HCT116 (cell line): Measurements from ENCODE around the gene SELPLG. TPM values are rescaled to one million over a fixed set of nuclear protein-coding genes. Genes with fewer than 3 reads are reported as not detected.

Source experiments
- ATAC-seq: fragments of 200-7000 bp; cut with Tn5 transposase; 2 replicates; pipeline ENCODE4 v1.9.1; 2020; ENCODE audit warnings: mild to moderate bottlenecking, moderate library complexity
- BruUV-seq: library from RNA; stranded (reverse); fragments of 400-500 nt; replicated peaks from 2 replicates; lab custom pipeline; 2021; lab: Mats Ljungman, UMichigan
- CTCF ChIA-PET: fragments of 300-600 bp; sonication (Branson Sonifier 250); formaldehyde crosslinking; loops from one replicate; lab custom pipeline; 2021; ENCODE audit warnings: antibody characterized with exemption; lab: Charles Lee
- POLR2A ChIA-PET: fragments of 300-600, 350-600 bp; sonication (Branson Sonifier 250); formaldehyde crosslinking; loops from one replicate; lab custom pipeline; 2021; ENCODE audit warnings: antibody characterized with exemption; lab: Charles Lee
- RAD21 ChIA-PET, 2 experiments: fragments of 300-600 bp; sonication (Branson Sonifier 250); formaldehyde crosslinking; loops; one replicate each; lab custom pipeline; 2023; ENCODE audit warnings: low total read pairs in 2 of 2; ENCODE audit not compliant: uncharacterized antibody in 2 of 2, unreplicated experiment in 2 of 2, low non-redundant PET in 1 of 2; lab: Charles Lee
- DNase-seq: peaks from one replicate; pipeline ENCODE4 v3.0.0-alpha.2; 2010; ENCODE audit warnings: low read depth, low spot score
- H2AFZ ChIP-seq: fragments of 200-600 bp; shearing (Covaris generic), sonication (generic); 2 replicates; pipeline ENCODE4 v1.6.1; 2017; ENCODE audit warnings: low read depth, mixed run types, mixed read lengths, antibody characterized with exemption, low read length; ENCODE audit not compliant: poor library complexity, severe bottlenecking
- H3K27ac ChIP-seq: 2 replicates; pipeline ENCODE4 v1.5.1; 2012; ENCODE audit warnings: low read depth, low read length
- H3K27me3 ChIP-seq: fragments of 200-600 bp; sonication (generic); 2 replicates; pipeline ENCODE4 v1.6.1; 2016; ENCODE audit warnings: mixed run types, low read length, mixed read lengths; ENCODE audit not compliant: insufficient read depth
- H3K36me3 ChIP-seq, 2 experiments: fragments of 200-500 bp in 1 of 2; fragments of 200-600 bp in 1 of 2; sonication (Bioruptor generic) in 1 of 2; sonication (generic) in 1 of 2; 2 replicates each; pipeline versions ENCODE4 v1.5.1 to v1.6.1; 2014 to 2016; ENCODE audit warnings: low read length in 2 of 2, inconsistent platforms in 1 of 2, mixed read lengths in 1 of 2, mixed run types in 1 of 2; ENCODE audit not compliant: insufficient read depth in 2 of 2, control insufficient read depth in 1 of 2
- H3K4me1 ChIP-seq, 2 experiments: fragments of 200-600 bp in 1 of 2; sonication (generic) in 1 of 2; 2 replicates each; pipeline versions ENCODE4 v1.5.1 to v1.6.1; 2012 to 2017; ENCODE audit warnings: low read length in 2 of 2, inconsistent platforms in 1 of 2, mild to moderate bottlenecking in 1 of 2, mixed read lengths in 1 of 2, mixed run types in 1 of 2, moderate library complexity in 1 of 2; ENCODE audit not compliant: insufficient read depth in 2 of 2, control insufficient read depth in 1 of 2
- H3K4me2 ChIP-seq: fragments of 200-600 bp; sonication (generic); 2 replicates; pipeline ENCODE4 v1.6.1; 2017; ENCODE audit warnings: mixed run types, low read length, mixed read lengths
- H3K4me3 ChIP-seq, 2 experiments: fragments of 200-600 bp in 1 of 2; sonication (generic) in 1 of 2; replicated peaks in 1 of 2; 2 replicates each; pipeline ENCODE4 v1.5.1; 2011 to 2016; ENCODE audit warnings: low read length in 2 of 2, control low read depth in 1 of 2, low read depth in 1 of 2, mild to moderate bottlenecking in 1 of 2, mixed read lengths in 1 of 2, mixed run types in 1 of 2
- H3K79me2 ChIP-seq: fragments of 200-600 bp; sonication (generic); 2 replicates; pipeline ENCODE4 v1.6.1; 2017; ENCODE audit warnings: mild to moderate bottlenecking, mixed run types, low read length, moderate library complexity, mixed read lengths; ENCODE audit not compliant: insufficient read depth
- H3K9ac ChIP-seq: fragments of 200-600 bp; sonication (generic); 2 replicates; pipeline ENCODE4 v1.6.1; 2016; ENCODE audit warnings: low read length, mixed read lengths
- H3K9me2 ChIP-seq: fragments of 200-600 bp; sonication (generic), shearing (Covaris generic); 2 replicates; pipeline ENCODE4 v1.6.1; 2017; ENCODE audit warnings: mixed run types, mild to moderate bottlenecking, moderate library complexity; ENCODE audit not compliant: insufficient read depth
- H3K9me3 ChIP-seq, 2 experiments: fragments of 200-500 bp in 1 of 2; fragments of 200-600 bp in 1 of 2; sonication (Bioruptor generic) in 1 of 2; sonication (generic) in 1 of 2; 2 replicates each; pipeline ENCODE4 v1.6.1; 2014 to 2017; ENCODE audit warnings: low read length in 2 of 2, mixed read lengths in 2 of 2, inconsistent platforms in 1 of 2, low read depth in 1 of 2, mild to moderate bottlenecking in 1 of 2, mixed run types in 1 of 2, moderate library complexity in 1 of 2; ENCODE audit not compliant: control insufficient read depth in 1 of 2, insufficient read depth in 1 of 2
- H4K20me1 ChIP-seq: fragments of 200-600 bp; sonication (generic), shearing (Covaris generic); 2 replicates; pipeline ENCODE4 v1.6.1; 2017; ENCODE audit warnings: mixed run types, mild to moderate bottlenecking, moderate library complexity; ENCODE audit not compliant: insufficient read depth
- ATF3 ChIP-seq: IDR thresholded peaks from 2 replicates; pipeline ENCODE4 v1.6.1; 2012
- CBX3 ChIP-seq: IDR thresholded peaks from 2 replicates; pipeline ENCODE4 v1.6.1; 2012; ENCODE audit warnings: low read depth
- CTCF ChIP-seq, 3 experiments: fragments of 200-600 bp in 1 of 3; sonication (generic) in 1 of 3; IDR thresholded peaks in 2 of 3; conservative IDR thresholded peaks in 1 of 3; 2 replicates each; pipeline ENCODE4 v1.5.1; 2012 to 2017; ENCODE audit warnings: low read depth in 2 of 3, low read length in 2 of 3, antibody characterized with exemption in 1 of 3, borderline replicate concordance in 1 of 3, control low read depth in 1 of 3, mild to moderate bottlenecking in 1 of 3, mixed read lengths in 1 of 3, mixed run types in 1 of 3, moderate library complexity in 1 of 3; ENCODE audit not compliant: insufficient read depth in 1 of 3
- EZH2phosphoT487 ChIP-seq: fragments of 200-600 bp; IDR thresholded peaks from 2 replicates; pipeline ENCODE4 v1.6.1; 2018; ENCODE audit warnings: antibody characterized with exemption, borderline replicate concordance
- MAX ChIP-seq: IDR thresholded peaks from 2 replicates; pipeline ENCODE4 v1.6.1; 2012
- POLR2A ChIP-seq: IDR thresholded peaks from 2 replicates; pipeline ENCODE4 v1.7.0; 2011; ENCODE audit warnings: borderline replicate concordance; ENCODE audit not compliant: insufficient read depth, insufficient read length; ENCODE audit errors: extremely low read depth
- POLR2AphosphoS5 ChIP-seq: IDR thresholded peaks from 2 replicates; pipeline ENCODE4 v1.6.1; 2011; ENCODE audit warnings: mild to moderate bottlenecking, low read depth, low read length, moderate library complexity
- RAD21 ChIP-seq: IDR thresholded peaks from 2 replicates; pipeline ENCODE4 v1.6.1; 2012; ENCODE audit warnings: low read depth, mild to moderate bottlenecking
- REST ChIP-seq: IDR thresholded peaks from 2 replicates; pipeline ENCODE4 v1.6.1; 2012; ENCODE audit warnings: low read depth
- SP1 ChIP-seq: IDR thresholded peaks from 2 replicates; pipeline ENCODE4 v1.6.1; 2012; ENCODE audit warnings: low read depth
- TCF7L2 ChIP-seq: IDR thresholded peaks from 2 replicates; pipeline ENCODE4 v1.7.0; 2011; ENCODE audit warnings: borderline replicate concordance, inconsistent platforms; ENCODE audit not compliant: insufficient read depth, insufficient read length; ENCODE audit errors: extremely low read depth
- ZBTB33 ChIP-seq: IDR thresholded peaks from 2 replicates; pipeline ENCODE4 v1.6.1; 2011; ENCODE audit warnings: mild to moderate bottlenecking, low read length, moderate library complexity; ENCODE audit not compliant: insufficient replicate concordance; ENCODE audit errors: extremely low read depth
- intact Hi-C: fragments of 100-400 bp; cut with micrococcal nuclease; formaldehyde crosslinking; loops from 2 replicates; pipeline ENCODE4 v1.10.0; 2022
- total RNA-seq: library from RNA; stranded (reverse); gene quantifications from one replicate; pipeline ENCODE4 v1.2.1, GENCODE V29; 2021; ENCODE audit not compliant: unreplicated experiment

SELPLG gene
- total RNA-seq, 1 experiment from 2014 or later: 1.2 TPM

GRCh38 chr12:108643941-108644810 lies 10.5 kb upstream of the SELPLG start (continued):
- TF ChIP-seq RAD21: no peak
- TF ChIP-seq TCF7L2: peak; percentile 64
- no peak for TF ChIP-seq POLR2A
- TF ChIP-seq ATF3: no peak

- H3K79me2 ChIP-seq: no peaks in the 10 kb centered on the region
- H3K27ac ChIP-seq: peak overlapping the region; percentile 49; the same call in 1 of the 2 replicates
- ATAC-seq (no peak), DNase-seq (no peak)
- ChIA-PET POLR2A (no interaction called here), RAD21 (interaction anchor here in 1 of 2 experiments (0.7 kb wide), 1 partner anchor 44 kb away, joined by 6 read pairs; no protein-coding TSS in a partner anchor), CTCF (interaction anchor here (1.5 kb wide), 1 partner anchor 25 kb away, joined by 4 read pairs; no protein-coding TSS in a partner anchor)
- H3K36me3 ChIP-seq: peaks cover 0 to 10% of the 10 kb centered on the region in 2 experiments; a peak in 2 of 4 replicates
- intact Hi-C loops: no loop called here
- H3K27me3 ChIP-seq: no peaks in the 10 kb centered on the region
- H3K9me2 ChIP-seq: no peaks in the 10 kb centered on the region
- H4K20me1 ChIP-seq: no peaks in the 10 kb centered on the region
- H3K9ac ChIP-seq: no peak overlapping the region
- no peaks in the 10 kb centered on the region for H3K9me3 ChIP-seq
- H3K4me1 ChIP-seq: peaks cover 65 to 88% of the 10 kb centered on the region in 2 experiments
- peak overlapping the region; percentile 65; the same call in 1 of the 2 replicates for H3K4me2 ChIP-seq
- BruUV-seq: no TSS peak
- no peak overlapping the region for H3K4me3 ChIP-seq
- H2AFZ ChIP-seq: no peak overlapping the region
- TF ChIP-seq REST (no peak), CTCF (IDR thresholded peaks at IDR 0.05 in 2 of 3, conservative IDR thresholded peaks at IDR 0.05 in 1 of 3; ENCODE audit: borderline replicate concordance in 1 of 3, insufficient read depth in 1 of 3, low read depth in 2 of 3, low read length in 2 of 3) (no peak), ZBTB33 (no peak), POLR2AphosphoS5 (no peak), SP1 (no peak), ATF3 (no peak), MAX (no peak), CBX3 (no peak), EZH2phosphoT487 (no peak)
Observed at GRCh38 chr12:108642899-108643654, 9.4 kb upstream of the SELPLG start.
